GM19023 (cell line): Measurements from ENCODE around the gene MBD3L3.
"Not testable (repeated sequence)": the region's sequence is repeated elsewhere in the genome, so short reads cannot be mapped to it uniquely, and the experiment has no call there.

ENCODE experiments used
- ATAC-seq: cut with Tn5 transposase; IDR thresholded peaks from one replicate; pipeline ENCODE4 v1.9.1; 2021; ENCODE audit warnings: mild to moderate bottlenecking, moderate library complexity; ENCODE audit not compliant: unreplicated experiment

MBD3L3 gene

DNA sequence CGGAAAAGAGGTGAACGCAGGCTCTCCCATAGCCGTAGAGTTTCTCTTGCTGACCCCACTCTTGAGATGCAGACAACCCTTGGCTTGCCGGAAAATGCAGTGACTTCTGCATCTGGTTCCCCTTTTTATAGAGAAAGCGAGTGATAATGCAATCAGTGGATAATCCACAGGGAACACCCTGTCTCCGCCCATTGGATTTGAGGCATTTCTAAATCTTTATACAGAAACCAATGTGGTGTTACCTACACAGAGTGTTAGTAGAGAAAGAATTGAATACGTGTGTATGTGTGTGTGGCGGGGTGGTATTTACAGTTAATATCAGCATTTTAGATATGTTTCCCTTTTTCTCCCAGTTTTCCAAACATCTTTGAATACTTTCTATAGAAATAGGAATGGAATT, at the start of gene MBD3L3:
Gene MBD3L3, minus strand, starts transcription at position 101 of the 400 bp plus-strand sequence. Its CDS starts 71 bp downstream, at position 30.
- ATAC-seq = not testable (repeated sequence)

DNA sequence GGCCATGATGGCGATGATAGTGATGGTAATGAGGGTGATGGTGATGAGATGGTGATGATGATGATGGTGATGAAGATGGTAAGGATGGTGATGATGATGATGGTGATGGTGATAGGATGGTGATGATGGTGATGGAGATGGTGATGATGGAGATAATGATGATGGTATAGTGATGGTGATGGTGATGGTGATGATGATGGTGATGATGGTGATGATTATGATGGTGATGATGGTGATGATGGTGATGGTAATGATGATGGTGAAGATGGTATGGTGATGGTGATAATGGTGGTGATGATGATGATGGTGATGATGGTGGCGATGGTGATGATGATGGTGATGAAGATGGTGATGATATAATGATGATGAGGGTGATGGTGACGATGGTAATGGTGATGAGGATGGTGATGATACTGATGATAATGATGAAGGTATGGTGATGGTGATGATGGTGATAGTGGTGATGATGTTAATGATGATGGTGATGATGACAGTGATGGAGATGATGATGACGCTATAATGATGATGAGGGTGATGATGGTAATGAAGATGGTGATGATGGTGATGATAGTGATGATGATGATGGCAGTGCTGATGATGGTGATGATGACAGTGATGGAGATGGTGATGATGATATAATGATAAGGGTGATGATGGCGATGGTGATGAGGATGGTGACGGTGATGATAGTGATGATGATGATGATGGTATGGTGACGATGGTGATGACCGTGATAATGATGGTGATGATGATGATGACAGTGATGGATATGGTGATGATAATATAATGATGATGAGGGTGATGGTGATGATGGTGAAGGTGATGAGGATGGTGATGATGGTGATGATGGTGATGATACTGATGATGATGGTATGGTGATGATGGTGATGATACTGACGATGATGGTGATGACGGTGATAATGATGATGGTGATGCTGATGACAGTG, 48.5 kb upstream of the MBD3L3 start:
- no peak for ATAC-seq

DNA sequence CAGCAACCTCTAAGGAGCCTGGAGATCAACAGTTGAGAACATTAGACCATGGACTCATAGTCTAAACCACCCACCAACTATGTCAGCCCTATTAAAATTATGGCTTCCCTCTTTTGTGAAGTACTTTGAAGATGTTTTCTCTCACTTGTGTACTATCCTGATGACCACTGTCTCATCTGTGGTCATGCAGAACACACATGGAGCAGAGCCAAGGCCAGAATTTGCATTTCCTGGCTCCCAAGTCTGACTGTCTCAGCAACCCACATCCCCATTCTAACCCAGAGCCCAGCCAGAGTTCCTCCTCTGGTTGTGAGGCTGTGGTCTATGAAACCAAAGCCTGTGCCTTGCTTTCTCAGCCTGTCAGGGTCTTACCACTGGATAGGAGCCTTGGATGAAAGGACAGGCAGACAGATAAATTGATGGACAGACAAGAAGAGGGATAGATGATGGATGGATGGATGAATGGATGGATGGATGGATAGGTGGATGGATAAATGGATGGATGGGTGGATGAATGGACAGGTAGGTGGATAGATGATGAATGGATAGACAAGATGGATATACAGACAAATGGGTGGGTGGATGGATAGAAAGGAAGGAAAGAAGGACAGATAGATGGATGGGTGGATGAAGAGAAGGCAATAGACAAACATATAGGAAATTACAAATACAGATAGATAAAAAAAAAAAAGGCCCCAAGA, 46.4 kb upstream of the MBD3L3 start:
- no peak for ATAC-seq

DNA sequence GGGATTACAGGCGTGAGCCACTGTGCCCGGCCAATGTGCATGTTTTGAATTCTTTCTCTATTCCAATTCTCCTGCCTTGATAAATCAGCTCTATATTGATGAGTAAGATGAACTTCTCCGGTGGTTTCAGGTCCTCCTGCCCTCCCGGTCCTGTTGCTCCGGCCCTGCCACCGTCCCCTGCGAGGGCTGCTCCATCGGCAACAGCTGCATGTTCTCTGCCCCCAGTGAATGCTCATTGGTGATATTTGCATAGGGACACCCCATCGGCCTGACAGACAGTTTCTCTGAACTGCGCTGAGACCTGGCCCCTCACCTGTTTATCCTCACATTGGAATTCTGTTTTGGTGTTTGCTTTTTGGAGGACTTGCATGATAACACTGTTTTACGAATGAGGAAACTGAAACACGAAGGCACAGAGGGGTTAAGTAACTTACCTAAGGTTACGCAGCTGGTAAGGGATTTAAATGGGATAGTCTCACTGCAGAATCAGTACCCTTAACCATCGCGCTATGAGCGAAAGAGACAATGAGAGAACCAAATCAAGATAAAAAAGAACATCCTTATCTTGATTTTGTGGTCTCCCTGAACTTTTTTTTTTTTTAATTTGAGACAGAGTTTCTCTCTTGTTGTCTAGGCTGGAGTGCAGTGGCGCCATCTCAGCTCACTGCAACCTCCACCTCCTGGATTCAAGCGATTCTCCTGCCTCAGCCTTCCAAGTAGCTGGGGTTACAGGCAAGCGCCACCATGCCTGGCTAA, 43.2 kb upstream of the MBD3L3 start:
- no peak for ATAC-seq

DNA sequence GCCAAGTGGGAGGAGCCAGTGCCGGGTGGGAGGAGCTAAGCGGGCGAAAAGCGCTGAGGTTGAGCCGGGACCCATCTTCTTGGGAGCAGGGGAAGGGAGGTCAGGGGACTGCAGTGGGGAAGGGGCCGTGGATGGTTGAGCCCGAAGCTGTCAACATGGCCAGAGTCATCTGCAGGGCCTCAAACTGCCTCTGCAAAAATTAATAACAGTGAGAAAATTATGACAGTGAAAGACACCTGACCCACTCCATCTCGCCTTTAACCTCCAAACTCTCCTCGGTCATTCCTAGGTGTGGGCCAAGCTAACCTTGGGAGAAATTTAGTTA, 41.1 kb upstream of the MBD3L3 start:
- ATAC-seq = no peak

DNA sequence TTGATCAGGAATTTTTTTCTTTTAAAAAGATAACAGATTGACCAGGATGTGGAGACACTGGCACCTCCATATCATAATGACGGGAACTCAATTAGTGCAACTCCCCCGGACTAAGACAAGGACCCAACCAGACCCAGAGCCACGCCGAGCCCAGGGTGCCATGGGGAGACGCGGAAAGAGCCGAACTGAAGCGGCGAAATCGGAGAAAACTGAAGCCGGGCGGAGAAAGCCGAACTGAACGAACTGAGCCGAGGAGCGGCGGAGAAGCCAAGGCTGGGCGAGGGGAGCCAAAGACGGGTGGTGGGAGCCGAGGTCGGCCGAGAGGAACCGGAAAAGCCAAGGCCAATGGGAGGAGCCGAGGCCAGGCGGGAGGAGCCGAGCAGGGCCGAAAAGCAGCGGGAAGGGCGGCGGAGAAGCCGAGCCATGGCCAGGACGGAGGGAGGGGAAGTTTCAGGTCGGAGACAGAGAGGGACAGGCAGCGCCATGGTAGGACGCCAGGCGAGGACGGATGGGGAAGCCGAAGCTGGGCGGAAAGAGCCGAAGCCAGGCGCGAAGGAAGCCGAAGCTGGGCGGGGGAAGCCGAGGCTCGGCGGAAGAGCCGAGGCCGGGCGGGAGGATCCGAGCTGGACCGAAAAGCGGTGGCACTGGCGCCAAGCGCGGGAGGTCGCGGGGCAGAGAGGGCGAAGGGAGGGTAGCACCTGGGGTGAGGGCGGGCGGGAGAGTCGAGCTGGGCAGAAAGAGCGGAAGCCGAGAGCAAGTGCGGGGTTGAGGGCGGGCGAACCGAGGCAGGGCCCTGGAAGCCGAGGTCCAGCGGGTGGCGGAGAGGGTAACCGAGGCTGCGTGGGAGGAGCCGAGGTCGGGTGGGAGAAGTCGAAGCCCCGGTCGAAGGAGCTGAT, 40.5 kb upstream of the MBD3L3 start:
- ATAC-seq = peak; percentile 79

DNA sequence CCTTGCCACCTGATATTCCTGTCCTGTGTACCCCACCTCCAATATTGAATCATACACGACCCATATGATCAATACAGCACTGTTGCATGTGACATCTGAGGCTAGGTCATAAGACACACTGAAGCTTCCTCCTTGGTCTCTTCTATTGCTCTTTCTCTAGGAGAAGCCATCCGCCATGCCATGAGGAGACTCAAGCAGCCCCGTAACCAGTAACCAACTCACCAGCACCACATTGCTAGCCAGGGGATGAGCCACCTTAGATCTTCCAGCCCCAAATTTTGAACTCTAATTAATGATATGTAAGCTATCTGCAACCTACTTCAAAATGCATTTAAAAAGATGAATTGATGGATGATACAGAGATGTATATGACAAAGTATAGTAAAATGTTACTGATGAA, 39.6 kb upstream of the MBD3L3 start:
- ATAC-seq = no peak

DNA sequence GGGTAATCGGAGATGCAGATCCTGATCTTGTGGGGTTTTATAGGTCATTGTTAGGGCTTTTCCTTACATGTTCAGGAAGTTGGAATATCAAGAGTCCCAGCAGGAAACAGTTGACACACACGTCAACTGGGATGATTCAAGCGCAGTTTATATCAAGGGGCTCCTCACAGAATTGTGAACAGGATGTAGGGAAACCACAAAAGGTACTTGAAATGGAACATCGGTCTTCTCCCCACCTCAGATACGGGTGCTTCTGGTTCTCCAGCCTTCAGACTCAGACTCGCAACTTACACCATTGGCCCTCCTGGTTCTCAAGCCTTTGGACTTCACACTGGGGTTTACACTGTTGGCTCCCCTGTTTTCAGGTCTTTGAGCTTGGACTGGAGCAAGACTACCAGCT, 30.5 kb upstream of the MBD3L3 start:
- ATAC-seq = no peak

DNA sequence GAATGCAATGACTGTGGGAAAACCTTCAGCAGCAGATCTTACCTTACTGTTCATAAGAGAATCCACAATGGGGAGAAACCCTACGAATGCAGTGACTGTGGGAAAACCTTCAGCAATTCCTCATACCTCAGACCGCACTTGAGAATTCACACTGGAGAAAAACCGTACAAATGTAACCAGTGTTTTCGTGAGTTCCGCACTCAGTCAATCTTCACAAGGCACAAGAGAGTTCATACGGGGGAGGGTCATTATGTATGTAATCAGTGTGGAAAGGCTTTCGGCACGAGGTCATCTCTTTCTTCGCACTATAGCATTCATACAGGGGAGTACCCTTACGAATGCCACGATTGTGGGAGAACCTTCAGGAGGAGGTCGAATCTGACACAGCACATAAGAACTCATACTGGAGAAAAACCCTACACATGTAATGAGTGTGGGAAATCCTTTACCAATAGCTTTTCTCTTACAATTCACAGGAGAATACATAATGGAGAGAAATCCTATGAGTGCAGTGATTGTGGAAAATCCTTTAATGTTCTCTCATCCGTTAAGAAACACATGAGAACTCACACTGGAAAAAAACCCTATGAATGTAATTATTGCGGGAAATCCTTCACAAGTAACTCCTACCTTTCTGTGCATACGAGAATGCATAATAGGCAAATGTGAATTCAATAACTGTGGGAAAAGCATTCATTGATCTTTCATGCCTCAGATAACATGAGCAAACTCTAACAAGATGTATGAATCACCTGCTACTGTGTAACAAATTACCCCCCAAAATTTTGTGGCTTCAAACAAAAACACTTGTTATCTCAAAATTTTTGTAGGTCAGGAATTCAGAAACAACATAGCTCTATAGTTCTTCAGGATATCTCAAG, 24.8 kb upstream of the MBD3L3 start:
- ATAC-seq = no peak

DNA sequence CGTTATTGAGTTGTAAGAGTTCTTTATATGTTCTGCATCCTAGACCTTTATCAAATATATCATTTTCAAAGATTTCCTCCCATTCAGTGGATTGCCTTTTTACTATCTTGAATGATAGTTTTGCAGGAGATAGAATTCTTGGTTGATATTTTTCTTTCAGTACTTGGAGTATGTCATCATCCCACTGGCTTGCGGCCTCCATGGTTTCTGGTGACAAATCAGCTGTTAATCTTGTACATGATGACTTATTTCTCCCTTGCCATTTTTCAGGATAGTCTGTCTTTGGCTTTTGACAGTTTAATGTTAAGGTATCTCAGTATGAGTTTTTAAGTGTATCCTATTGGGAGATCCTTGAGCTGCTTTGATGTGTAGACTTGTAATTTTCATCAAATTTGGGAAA, 19.5 kb upstream of the MBD3L3 start:
- no peak for ATAC-seq

DNA sequence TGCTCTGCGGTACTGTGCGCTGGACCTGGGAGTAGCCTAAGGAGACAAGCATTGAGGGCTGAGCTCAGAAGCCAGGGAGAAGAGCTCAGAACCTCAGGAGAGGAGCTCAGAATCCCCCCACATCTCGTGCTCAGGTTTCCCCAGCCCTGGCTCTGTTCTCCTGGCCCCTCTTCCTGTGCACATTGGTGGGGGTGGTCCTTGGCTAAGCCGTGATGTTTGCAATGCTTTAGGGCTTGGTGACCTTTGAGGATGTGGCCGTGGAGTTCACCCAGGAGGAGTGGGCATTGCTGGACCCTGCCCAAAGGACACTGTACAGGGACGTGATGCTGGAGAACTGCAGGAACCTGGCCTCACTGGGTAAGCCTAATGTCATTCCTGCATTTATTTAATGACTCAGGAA, 17.7 kb upstream of the MBD3L3 start:
- ATAC-seq = no peak

DNA sequence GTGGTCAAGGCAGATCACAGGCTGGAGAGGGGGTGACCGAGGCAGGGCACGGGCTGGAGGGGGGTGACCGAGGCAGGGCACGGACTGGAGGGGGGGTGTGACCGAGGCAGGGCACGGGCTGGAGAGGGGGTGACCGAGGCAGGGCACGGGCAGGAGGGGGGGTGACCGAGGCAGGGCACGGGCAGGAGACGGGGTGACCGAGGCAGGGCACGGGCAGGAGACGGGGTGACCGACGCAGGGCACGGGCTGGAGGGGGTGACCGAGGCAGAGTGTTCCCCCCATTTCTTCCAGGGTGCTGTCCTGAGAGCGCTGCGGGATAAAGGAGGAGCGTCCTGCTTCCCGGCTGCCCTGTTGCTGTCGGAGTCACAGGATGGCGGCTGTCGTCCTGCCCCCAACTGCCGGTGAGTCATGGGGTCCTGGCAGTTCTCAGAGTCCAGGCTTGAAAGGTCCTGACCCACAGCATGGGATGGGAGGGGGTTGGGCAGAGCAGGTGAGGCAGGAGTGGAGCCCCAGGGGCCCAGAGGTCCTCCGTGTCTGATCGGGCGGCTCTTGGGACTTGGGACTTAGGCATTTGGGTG, 16.3 kb upstream of the MBD3L3 start:
- ATAC-seq = no peak

DNA sequence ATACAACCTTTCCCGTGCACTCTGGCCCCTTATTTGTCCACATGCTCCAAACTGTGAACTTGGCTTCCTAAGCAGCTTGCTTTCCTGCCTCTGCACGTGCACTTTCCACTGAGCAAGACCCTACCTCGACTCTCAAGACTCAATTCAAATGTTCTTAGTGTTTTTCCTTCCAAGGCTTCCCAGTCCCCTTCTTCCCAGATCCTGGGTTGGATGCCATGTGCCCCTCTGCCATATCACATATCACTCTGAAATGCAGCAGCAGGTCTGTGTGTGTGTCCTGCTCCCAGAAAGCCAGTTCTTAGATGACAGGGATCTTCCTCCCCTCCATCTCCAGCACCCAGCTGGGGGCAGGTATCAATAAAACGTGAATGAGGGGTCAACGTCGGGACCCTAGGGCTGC, 14.1 kb upstream of the MBD3L3 start:
- ATAC-seq = no peak

DNA sequence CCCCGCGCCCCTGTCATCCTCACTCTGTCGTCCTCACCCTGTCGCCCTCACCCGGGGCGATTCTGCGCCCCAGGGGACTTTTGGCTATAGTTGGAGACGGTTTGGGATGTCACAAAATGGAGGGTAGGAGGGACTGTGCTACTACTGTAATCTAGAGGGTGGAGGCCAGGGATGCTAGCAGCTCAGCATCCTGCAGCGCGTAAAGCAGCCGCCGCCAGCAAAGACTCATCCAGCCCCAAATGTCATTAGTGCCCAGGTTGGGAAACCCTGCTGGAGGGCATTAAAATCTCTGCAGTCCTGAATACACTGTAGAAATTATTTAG, 11.4 kb upstream of the MBD3L3 start:
- peak; percentile 25 for ATAC-seq

DNA sequence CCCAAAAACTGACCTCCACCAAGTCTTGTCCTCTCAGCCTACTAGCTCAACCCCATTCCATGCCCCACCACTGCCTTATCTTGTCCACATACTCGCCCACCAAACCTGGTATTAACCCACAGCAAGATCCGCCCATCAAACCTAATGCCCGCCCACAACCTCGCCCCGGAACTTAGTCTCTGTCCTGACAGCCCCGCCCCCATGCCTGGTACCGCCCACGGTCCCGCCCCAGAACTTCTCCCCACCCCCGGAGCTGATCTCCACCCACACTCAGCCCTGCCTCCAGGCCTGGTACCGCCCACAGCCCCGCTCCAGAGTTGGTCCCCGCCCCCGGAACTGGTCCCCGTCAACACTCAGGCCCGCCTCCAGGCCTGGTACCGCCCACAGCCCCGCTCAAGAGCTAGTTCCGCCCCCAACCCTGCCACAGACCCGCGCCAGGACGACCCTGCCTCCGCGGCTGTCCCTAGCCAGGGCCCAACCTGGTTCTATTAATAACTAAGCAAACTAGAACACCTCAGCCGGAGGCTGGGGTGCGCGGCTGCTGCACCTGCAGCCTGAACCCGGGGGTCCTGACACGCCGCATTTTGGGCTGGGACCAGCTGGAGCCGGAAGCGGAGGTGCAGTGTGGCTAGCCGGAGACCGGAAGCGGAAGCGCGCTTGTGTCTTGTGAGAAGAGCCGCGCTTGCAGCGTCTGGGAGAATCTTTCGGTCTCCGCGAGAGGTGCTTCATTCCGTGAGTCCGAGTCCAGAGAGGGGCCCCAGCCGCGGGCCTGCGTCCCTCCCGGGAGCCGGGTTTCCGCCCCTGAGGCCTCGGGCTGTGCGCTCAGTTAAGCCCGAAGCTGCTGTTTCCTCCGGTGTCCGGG, 10.8 kb upstream of the MBD3L3 start, which contains the start of gene ZNF557:
Gene ZNF557, plus strand, starts transcription at position 662 of the 862 bp plus-strand sequence. CDS start 5,372 bp downstream, outside the sequence.
- peak; percentile 94 for ATAC-seq

DNA sequence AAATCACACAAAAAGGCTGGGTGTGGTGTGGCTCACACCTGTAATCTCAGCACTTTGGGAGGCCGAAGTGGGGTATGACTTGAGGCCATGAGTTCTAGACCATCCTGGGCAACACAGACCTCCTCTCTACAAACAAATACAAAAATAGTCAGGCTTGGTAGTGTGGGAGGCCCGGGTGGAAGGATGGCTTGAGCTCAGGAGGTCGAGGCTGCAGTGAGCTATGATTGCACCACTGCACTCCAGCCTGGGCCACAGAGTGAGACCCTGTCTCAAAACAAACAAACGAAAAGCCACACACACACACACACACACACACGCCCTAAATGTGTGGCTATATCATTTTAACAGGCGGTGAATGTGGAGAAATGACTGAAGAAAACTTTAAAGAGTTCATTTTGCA, 10.1 kb upstream of the MBD3L3 start:
- no peak for ATAC-seq

DNA sequence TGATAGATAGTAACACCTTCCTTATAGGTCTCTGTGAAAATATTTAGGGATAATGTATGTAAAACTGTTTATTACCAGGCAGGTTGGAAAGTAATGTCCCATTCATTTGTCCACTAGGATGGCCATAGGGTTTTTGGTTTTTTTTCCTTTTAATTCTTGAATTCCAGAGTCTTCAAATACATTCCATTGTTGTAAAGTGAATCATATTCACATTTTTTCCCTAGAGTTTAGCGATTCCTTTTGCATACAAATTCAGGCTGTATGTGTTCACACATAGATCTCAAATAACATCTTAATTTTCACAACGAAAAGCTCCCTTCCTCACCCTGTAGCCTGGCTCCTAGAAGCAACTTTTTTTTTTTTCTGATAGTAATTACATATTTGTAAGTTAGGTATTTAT, 9.2 kb upstream of the MBD3L3 start:
- no peak for ATAC-seq

DNA sequence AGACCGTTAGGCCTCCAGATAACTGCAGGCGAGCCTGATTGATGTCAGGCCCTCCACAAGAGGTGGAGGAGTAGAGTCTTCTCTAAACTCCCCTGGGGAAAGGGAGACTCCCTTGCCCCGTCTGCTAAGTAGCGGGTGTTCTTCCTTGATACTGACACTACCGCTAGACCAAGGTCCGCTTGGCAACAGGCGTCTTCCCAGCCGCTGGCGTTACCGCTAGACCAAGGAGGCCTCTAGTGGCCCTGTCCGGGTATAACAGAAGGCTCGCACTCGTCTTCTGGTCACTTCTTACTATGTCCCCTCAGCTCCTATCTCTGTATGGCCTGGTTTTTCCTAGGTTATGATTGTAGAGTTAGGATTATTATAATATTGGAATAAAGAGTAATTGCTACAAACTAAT, 8.6 kb upstream of the MBD3L3 start:
- ATAC-seq = not testable (repeated sequence)
